Tongue (tissue), 2 donors: ENCODE results near the gene MYO1F. TPM values are rescaled to one million over a fixed set of nuclear protein-coding genes. Genes with fewer than 3 reads are reported as not detected.
"Not testable (repeated sequence)": the region's sequence is repeated elsewhere in the genome, so short reads cannot be mapped to it uniquely, and the experiment has no call there.

ENCODE experiments used
- DNase-seq: peaks from one replicate; pipeline ENCODE4 v3.0.0-alpha.2; 2015
- total RNA-seq: library from RNA; depleted of rRNA; stranded (reverse); fragments of >200 nt; gene quantifications from one replicate; pipeline ENCODE4 v1.2.3, GENCODE V29; 2014

MYO1F gene
- total RNA-seq, 1 donor from 2014 or later, result 7.3 TPM

- no peak for DNase-seq
Observed at GRCh38 chr19:8517551-8518442, 59.4 kb downstream of the MYO1F start.

GRCh38 chr19:8515317-8515716 is 61.9 kb downstream of the MYO1F start:
- no peak for DNase-seq

GRCh38 chr19:8514505-8515009 is 62.7 kb downstream of the MYO1F start:
- not testable (repeated sequence) for DNase-seq

GRCh38 chr19:8513687-8514504 is 63.3 kb downstream of the MYO1F start, which contains the start of gene ZNF414:
TSS of gene ZNF414 (minus strand) at chr19:8514167. CDS start at chr19:8514046, 121 bp downstream.
- DNase-seq, result peak; percentile 98

- DNase-seq, result no peak
Observed at GRCh38 chr19:8513036-8513686, 64.1 kb downstream of the MYO1F start.

DNA sequence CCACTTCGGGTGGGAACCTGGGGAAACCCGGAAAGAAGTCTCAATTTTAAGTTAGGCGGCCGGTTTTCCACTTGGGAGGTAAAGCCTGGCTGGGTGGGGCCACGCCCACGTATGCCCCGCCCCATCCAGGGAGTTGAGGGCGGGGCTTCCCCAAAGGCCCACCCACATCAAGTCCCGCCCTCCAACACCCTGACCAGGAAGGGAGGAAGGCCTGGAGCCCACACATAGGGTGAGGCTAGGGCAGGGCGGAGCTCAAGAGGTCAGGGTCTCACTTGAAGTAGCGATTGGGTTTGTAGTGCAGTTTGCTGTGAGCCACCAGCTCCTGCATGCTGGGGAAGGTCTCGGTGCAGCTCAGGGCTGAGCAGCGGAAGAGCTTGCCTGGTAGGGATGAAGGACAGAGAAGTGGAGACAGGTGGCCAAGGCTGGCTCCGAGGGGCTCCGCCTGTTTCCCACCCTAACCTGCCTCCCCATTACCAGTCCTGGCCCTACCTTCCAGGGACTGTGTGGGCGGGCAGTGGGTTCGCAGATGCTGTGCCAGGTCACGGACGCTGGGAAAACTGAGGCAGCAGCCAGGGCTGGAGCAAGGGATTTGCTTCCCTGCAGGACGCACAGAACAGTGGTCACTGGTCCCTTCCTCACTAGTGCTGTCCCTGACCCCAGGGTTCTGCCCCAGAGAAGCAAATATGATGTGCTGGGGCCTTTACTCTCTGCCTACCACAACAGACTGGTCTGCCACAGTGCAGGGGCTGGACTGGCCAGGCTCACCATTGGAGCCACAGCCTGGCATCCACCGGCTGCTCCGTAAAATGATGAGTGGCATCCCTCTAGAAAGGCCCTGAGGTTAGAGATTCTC is 64.9 kb downstream of the MYO1F start:
- no peak for DNase-seq

- DNase-seq, result no peak
Observed at GRCh38 chr19:8511573-8512101, 65.6 kb downstream of the MYO1F start.

GRCh38 chr19:8510589-8511115 is 66.6 kb downstream of the MYO1F start:
- no peak for DNase-seq

GRCh38 chr19:8506402-8506957 is 70.8 kb downstream of the MYO1F start:
- no peak for DNase-seq

GRCh38 chr19:8505680-8506401 is 71.4 kb downstream of the MYO1F start:
- peak; percentile 87 for DNase-seq

GRCh38 chr19:8504919-8505318 is 72.3 kb downstream of the MYO1F start:
- no peak for DNase-seq

GRCh38 chr19:8504171-8504570 is 73.1 kb downstream of the MYO1F start:
- no peak for DNase-seq

- DNase-seq, result no peak
Observed at GRCh38 chr19:8503510-8503909, 73.7 kb downstream of the MYO1F start.

DNA sequence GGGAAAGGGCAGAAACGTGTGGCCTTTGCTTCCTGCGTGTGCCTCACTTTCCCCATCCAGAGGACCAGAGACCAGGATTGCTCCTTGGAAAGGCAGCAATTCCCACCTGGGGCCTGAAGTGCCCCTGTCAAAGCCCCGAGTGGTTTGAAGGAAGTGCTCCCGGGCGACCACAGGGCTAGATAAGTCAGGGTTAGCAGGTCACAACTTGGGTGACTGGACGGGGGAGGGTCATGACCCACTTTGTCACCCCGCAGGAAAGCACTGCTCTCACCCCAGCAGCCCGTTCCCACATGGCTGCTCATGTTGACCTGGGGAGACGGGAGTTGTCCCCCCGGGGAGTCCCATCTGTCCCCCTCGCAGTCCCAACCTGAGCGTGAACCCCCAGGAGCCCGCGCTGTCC is 75.3 kb downstream of the MYO1F start:
- no peak for DNase-seq

DNA sequence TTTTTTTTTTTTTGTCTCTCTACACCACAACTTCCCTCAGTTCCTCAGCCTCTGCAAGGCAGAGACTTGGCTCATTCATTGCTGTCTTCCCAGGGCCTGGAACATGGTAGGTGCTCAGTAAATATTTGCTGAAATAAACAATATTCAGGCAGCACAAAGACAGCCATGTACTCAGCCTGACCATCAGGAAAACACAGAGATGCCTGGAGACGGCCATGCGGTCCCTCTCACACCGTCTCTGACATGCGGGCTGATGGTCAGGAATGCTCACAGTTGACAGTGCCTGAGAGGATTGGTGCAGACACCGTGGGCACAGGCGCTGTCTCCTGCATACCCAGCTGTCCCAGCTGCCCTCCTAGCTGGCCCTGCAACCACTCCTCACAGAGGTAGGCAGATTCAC is 75.7 kb downstream of the MYO1F start:
- no peak for DNase-seq

- no peak for DNase-seq
Observed at GRCh38 chr19:8500158-8500557, 77.1 kb downstream of the MYO1F start.

- DNase-seq, result no peak
Observed at GRCh38 chr19:8499048-8499833, 78.0 kb downstream of the MYO1F start.

GRCh38 chr19:8498295-8498694 is 78.9 kb downstream of the MYO1F start:
- DNase-seq, result no peak

GRCh38 chr19:8494158-8494557 is 83.1 kb downstream of the MYO1F start:
- DNase-seq, result no peak
